MG63 (cell line): ENCODE measurements around the gene NCAPH2. TPM values are rescaled to one million over a fixed set of nuclear protein-coding genes. Genes with fewer than 3 reads are reported as not detected.
"Not testable (repeated sequence)": the region's sequence is repeated elsewhere in the genome, so short reads cannot be mapped to it uniquely, and the experiment has no call there.

Experiments
- DNase-seq: peaks from one replicate; pipeline ENCODE4 v3.0.0-alpha.2; 2020
- H3K27me3 ChIP-seq: fragments of 250-450 bp; sonication (Bioruptor Pico); 2 replicates; pipeline ENCODE4 v1.5.1; 2020; ENCODE audit warnings: mild to moderate bottlenecking, moderate library complexity
- H3K36me3 ChIP-seq: fragments of 250-450 bp; sonication (Bioruptor Pico); 2 replicates; pipeline ENCODE4 v1.5.1; 2020; ENCODE audit warnings: mild to moderate bottlenecking, moderate library complexity
- H3K4me3 ChIP-seq: fragments of 250-450 bp; sonication (Bioruptor Pico); 2 replicates; pipeline ENCODE4 v1.5.1; 2020; ENCODE audit warnings: mild to moderate bottlenecking, moderate library complexity
- H3K9me3 ChIP-seq: fragments of 250-450 bp; sonication (Bioruptor Pico); 2 replicates; pipeline ENCODE4 v1.5.1; 2020; ENCODE audit warnings: mild to moderate bottlenecking, moderate library complexity
- total RNA-seq: library from RNA; depleted of rRNA; stranded (reverse); fragments of >200 nt; shearing (Covaris generic); gene quantifications from 2 replicates; pipeline ENCODE4 v1.2.3, GENCODE V29; 2014; ENCODE audit warnings: low replicate concordance

The NCAPH2 gene
- total RNA-seq, 1 experiment from 2014 or later: 102 TPM

- no peaks in the 10 kb centered on the region; the same call in none of the 2 replicates for H3K36me3 ChIP-seq
- peak; percentile 91 for DNase-seq
- H3K27me3 ChIP-seq: no peaks in the 10 kb centered on the region
- H3K9me3 ChIP-seq: no peaks in the 10 kb centered on the region
- peak within 1 kb of the TSS; percentile 59 for H3K4me3 ChIP-seq
These were observed 22.0 kb downstream of the NCAPH2 start, which contains the start of gene TYMP for GRCh38 chr22:50529897-50530579. TYMP (minus strand) TSS chr22:50530012; CDS start chr22:50529709, 303 bp downstream.

- no peaks in the 10 kb centered on the region; the same call in none of the 2 replicates for H3K36me3 ChIP-seq
- peak overlapping the region; percentile 59 for H3K4me3 ChIP-seq
- H3K9me3 ChIP-seq: no peaks in the 10 kb centered on the region
- H3K27me3 ChIP-seq: no peaks in the 10 kb centered on the region
- DNase-seq: no peak
These were observed 22.5 kb downstream of the NCAPH2 start for GRCh38 chr22:50530580-50530876.

GRCh38 chr22:50530877-50531545 lies 23.0 kb downstream of the NCAPH2 start:
- Histone ChIP-seq H3K36me3 (no peaks in the 10 kb centered on the region; the same call in none of the 2 replicates), H3K27me3 (no peaks in the 10 kb centered on the region), H3K9me3 (no peaks in the 10 kb centered on the region), H3K4me3 (peak overlapping the region; percentile 59)
- peak; percentile 86 for DNase-seq

GRCh38 chr22:50531546-50531961 lies 23.5 kb downstream of the NCAPH2 start:
- no peaks in the 10 kb centered on the region for H3K27me3 ChIP-seq
- peak overlapping the region; percentile 59 for H3K4me3 ChIP-seq
- no peaks in the 10 kb centered on the region; the same call in none of the 2 replicates for H3K36me3 ChIP-seq
- peak; percentile 68 for DNase-seq
- H3K9me3 ChIP-seq: no peaks in the 10 kb centered on the region

DNA sequence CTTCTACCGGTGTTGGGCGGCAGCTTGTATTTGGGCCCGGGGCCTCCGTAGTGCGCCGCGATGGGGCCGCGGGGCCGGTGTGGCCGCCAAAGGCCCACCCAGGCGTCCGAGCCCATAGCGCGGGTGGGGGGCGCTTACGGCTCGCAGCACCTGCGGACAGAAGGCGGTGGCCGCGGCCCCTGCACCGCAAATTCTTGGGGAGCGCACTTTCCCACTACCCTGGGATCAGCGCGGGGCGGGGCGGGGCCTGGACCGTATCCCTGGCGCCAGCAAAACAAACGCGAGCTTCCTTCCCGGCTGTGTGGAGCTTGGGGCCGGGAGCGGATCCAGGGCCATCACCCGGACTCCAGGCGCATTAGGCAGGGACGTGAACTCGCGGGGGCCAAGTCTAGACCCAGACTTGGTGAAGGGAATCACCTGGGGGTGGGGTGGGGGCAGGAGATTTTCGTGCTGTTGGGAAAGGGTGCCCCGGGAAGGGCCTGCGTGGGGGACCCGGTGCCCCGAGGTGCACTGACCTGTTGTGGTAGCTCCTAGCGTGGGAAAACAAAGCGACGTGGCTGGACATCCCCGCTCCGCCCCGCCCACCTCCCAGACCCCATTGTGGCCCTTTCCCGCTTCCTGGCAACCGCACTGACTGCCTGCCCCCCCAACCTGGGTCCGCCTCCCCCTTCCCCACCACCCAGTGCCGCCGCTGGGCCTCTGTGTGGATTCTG lies 24.1 kb downstream of the NCAPH2 start:
- no peaks in the 10 kb centered on the region; the same call in none of the 2 replicates for H3K36me3 ChIP-seq
- H3K4me3 ChIP-seq: peak overlapping the region; percentile 59
- no peaks in the 10 kb centered on the region for H3K9me3 ChIP-seq
- peak; percentile 78 for DNase-seq
- H3K27me3 ChIP-seq: no peaks in the 10 kb centered on the region

- no peaks in the 10 kb centered on the region for H3K27me3 ChIP-seq
- H3K9me3 ChIP-seq: no peaks in the 10 kb centered on the region
- DNase-seq: no peak
- peak overlapping the region; percentile 59; the same call in 1 of the 2 replicates for H3K4me3 ChIP-seq
- H3K36me3 ChIP-seq: no peaks in the 10 kb centered on the region; the same call in none of the 2 replicates
These were observed 25.1 kb downstream of the NCAPH2 start for GRCh38 chr22:50532824-50533796.

GRCh38 chr22:50533856-50534711 lies 26.1 kb downstream of the NCAPH2 start:
- not testable (repeated sequence) for H3K4me3 ChIP-seq, H3K27me3 ChIP-seq, H3K9me3 ChIP-seq, H3K36me3 ChIP-seq
- DNase-seq: peak; percentile 36

GRCh38 chr22:50535113-50535512 lies 27.1 kb downstream of the NCAPH2 start:
- Histone ChIP-seq H3K4me3 (no peak overlapping the region), H3K27me3 (no peaks in the 10 kb centered on the region), H3K9me3 (no peaks in the 10 kb centered on the region), H3K36me3 (no peaks in the 10 kb centered on the region; the same call in 1 of the 2 replicates)
- DNase-seq: no peak

DNA sequence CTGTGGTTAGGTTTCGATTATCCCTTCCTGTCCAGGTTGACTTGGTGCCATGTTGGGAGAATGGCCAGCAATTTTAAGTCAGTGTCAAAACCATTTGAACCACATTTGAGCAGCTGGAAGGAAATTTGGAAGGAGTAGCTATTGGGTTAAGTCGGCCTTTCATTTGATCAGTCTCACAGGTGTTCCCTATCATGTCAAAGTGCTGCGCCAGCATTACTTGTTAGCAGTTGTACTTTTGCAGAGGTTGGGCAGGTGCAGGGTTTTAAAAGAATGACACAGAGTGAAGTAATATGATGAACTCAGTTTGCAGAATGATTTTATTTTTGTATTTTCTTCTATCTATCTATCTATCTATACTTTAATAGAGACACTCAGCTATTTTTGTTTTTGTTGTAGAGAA lies 28.2 kb downstream of the NCAPH2 start:
- Histone ChIP-seq H3K9me3 (no peaks in the 10 kb centered on the region), H3K4me3 (no peak overlapping the region), H3K36me3 (no peaks in the 10 kb centered on the region; the same call in 1 of the 2 replicates), H3K27me3 (no peaks in the 10 kb centered on the region)
- DNase-seq: no peak

DNA sequence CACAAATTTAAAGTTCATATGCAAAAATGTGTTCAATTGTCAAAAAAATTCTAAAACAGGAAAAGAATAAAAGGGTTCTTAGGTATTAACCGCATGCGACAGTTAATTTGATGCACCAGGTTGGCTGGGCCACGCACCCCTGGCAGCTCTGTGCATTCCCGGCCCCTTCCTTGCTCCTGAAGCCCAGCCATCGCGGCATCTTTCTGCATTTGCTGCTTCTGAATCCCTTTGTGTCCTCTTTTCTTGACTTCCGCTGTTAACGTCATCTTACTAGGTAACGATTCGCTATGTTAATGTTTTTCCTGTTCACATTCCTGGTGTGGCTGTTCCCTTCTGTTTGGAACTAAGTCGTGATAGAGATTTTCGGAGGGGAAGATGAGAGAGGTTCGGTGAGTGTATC lies 29.7 kb downstream of the NCAPH2 start:
- Histone ChIP-seq H3K9me3 (no peaks in the 10 kb centered on the region), H3K4me3 (no peak overlapping the region), H3K27me3 (no peaks in the 10 kb centered on the region), H3K36me3 (no peaks in the 10 kb centered on the region; the same call in 1 of the 2 replicates)
- no peak for DNase-seq

GRCh38 chr22:50540381-50540780 lies 32.4 kb downstream of the NCAPH2 start:
- Histone ChIP-seq H3K27me3 (no peaks in the 10 kb centered on the region), H3K36me3 (no peaks in the 10 kb centered on the region; the same call in 1 of the 2 replicates), H3K4me3 (no peak overlapping the region), H3K9me3 (no peaks in the 10 kb centered on the region)
- DNase-seq: no peak

DNA sequence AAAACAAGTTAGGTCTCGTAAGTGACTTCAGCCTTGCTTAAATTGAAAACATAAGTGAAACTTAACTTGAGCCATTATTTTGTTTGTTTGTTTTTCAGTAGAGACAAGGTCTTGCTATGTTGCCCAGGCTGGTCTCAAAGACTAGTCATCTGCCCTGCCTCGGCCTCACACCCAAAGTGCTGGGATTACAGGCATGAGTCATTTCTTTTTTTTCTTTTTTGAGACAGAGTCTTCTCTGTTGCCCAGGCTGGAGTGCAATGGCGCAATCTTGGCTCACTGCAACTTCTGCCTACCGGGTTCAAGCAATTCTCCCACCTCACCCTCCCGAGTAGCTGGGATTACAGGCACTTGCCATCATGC lies 33.6 kb downstream of the NCAPH2 start:
- not testable (repeated sequence) for H3K36me3 ChIP-seq, H3K27me3 ChIP-seq, H3K9me3 ChIP-seq, H3K4me3 ChIP-seq
- peak; percentile 78 for DNase-seq

- no peaks in the 10 kb centered on the region; the same call in 1 of the 2 replicates for H3K36me3 ChIP-seq
- no peaks in the 10 kb centered on the region for H3K27me3 ChIP-seq
- H3K9me3 ChIP-seq: no peaks in the 10 kb centered on the region
- DNase-seq: no peak
- H3K4me3 ChIP-seq: no peak overlapping the region
These were observed 34.4 kb downstream of the NCAPH2 start for GRCh38 chr22:50542416-50542927.

DNA sequence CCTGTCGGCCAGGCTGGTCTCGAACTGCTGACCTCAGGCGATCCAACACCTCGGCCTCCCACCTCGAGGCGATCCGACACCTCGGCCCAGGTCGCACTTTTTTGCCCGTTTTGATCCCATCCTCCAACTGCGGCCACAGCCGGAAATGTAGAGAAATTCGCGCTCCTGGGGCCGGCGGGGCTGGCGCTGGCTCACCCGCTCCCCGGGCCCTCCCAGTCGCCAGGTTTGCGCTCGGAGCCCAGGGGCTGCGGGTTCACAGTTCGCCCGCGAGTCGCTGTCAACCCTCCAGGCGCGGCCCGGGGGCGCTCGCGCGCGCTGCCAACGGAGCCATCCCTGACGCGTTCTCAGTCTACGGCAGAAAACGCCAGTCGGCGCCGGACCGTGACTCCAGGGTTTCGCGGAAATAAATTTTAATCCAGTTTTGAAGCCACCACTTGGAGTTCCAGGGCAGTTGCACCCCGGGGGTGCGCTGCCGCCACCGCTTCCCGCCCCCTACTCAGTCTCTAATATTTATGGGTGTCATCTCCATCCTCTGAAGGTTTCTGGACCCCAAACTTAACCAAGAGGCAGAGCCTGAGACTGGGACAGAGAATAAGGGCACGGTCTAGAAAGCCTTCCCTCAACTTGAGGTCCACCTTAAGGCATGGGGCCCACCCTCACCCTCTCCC lies 36.2 kb downstream of the NCAPH2 start:
- DNase-seq: no peak
- H3K27me3 ChIP-seq: no peaks in the 10 kb centered on the region
- no peaks in the 10 kb centered on the region for H3K9me3 ChIP-seq
- no peak overlapping the region for H3K4me3 ChIP-seq
- no peaks in the 10 kb centered on the region for H3K36me3 ChIP-seq

DNA sequence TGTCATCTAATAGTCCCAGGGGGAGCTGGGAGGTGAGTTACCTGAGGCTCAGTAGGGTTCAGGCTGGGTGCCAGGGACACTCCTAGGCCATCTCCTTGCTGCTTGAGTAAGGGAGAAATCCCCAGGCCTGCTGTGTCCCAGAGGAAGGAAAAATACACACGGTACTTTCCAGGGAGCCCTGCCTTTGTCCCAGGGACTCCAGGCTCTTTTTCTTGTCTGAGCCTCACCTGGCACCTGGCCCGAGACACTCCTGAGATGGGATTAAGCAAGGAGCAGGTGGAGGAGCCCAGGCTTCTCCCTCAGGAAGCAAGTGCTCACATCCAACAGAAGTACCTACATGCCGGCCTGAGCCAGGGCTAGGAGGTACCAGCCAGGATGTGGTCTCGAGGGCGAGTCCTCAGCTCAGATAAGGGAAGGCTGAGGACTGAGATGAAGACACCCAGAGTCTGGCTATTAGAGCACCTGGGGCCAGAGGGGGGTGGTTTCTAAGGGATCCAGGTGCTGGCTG lies 36.8 kb downstream of the NCAPH2 start:
- Histone ChIP-seq H3K27me3 (no peaks in the 10 kb centered on the region), H3K36me3 (no peaks in the 10 kb centered on the region), H3K4me3 (no peak overlapping the region), H3K9me3 (no peaks in the 10 kb centered on the region)
- DNase-seq: no peak
